Fibroblast of gingiva (primary cell): ENCODE results near the gene MYOD1.

Source experiments
- DNase-seq: peaks from one replicate; pipeline ENCODE4 v3.0.0-alpha.2; 2011; ENCODE audit warnings: low read depth

Gene MYOD1

DNA sequence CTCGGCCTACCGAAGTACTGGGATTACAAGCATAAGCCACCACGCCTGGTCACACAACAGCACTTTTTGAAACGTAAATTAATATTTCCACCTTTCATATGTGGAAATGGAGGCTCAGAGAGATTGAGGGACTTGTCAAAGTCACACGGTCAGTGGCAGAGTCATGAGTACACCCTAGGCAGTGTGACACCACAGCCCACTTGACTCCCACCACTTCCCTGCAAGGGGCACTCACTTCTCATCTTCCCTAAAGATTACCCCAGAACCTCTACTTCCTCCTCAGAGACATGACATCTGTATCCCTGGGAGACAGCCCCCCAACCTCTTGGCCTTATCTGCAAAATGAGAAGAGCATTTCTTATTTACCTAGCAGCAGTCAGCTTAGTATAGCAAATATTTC lies 16.5 kb upstream of the MYOD1 start:
- no peak for DNase-seq

- no peak for DNase-seq
These were observed 15.4 kb upstream of the MYOD1 start for GRCh38 chr11:17703951-17704350.

GRCh38 chr11:17707830-17708229 lies 11.5 kb upstream of the MYOD1 start:
- no peak for DNase-seq

- no peak for DNase-seq
These were observed 7.5 kb upstream of the MYOD1 start for GRCh38 chr11:17711836-17712235.

DNA sequence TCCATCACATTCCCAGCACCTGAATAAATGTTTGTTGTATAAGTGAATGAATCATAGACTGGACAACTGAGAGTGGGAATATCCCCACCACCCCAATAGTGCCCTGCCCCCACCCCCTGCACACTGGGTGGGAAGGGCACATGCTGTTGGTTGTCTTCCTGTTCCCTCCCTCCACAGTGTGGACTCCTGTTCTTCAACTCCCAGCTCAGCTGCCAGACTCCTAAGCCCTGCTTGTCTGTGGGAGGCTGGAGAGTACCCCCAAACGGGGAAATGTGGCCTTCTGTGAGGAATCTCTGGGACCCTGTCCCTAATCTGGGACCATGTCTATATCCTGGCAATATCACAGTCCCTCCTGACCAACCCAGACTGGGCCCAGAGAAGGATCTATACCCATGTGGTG lies 5.5 kb upstream of the MYOD1 start:
- DNase-seq = no peak

DNA sequence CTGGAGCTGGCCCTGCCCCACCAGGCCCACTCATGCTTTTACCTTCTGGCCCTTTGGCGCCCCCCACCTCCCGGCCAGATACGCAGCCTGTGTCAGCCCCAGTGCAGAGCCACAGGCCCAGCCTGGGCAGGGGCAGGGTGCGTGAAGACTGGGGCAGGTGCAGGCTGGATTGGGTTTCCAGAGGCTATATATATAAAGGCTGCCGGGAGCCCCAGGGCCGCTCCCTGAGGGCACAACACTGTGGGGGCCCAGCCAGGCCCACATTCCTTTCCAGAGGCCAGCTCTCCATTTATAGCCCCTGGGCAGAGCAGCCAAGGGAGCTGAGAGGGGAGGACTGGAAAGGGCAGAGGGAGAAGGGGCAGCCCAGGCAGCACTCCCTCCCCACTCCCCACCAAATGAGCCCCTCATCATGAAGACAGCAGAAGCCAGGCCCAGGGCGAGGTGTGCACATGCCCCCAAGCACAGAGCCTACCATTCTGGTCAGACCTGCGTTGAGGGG lies 5.0 kb upstream of the MYOD1 start:
- no peak for DNase-seq

- no peak for DNase-seq
These were observed 4.5 kb upstream of the MYOD1 start for GRCh38 chr11:17714870-17715269.

DNA sequence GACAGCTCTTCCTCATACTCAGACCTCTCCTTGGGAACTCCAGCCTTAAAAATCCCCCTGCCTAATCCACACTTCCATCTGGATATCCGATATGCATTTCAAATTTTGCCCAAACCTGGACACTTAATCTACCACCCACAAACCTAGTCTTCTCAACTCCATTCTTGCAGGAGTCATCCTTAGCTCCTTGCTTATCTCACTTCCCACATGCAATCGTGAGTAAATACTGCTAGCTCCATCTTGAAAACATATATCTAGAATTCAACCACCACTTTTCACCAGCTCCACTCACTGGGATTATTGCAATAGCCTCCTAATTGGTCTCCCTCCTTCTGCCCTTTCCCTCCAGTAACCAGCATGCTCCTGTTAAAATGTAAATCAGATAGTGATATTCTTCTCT lies 2.6 kb upstream of the MYOD1 start:
- no peak for DNase-seq

DNA sequence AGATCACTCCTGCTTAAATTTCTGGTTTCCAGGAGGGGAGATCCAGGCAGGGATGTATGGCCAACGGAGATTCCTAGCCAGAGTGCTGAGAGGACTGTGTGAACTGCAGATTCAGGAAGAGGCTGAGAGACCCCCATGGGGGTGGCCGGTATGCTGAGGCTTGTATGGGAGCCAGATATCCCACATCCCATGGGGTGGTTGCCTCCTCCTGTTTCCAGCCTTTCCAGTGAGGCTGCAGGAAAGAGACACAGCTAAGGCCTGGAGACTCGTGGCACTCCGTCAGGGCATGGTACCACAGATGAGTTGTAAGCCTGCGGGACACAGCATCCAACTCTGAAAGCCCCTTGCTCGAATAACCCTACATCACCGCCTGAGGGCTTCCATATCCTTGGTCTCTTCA lies 1.4 kb upstream of the MYOD1 start:
- DNase-seq = no peak

DNA sequence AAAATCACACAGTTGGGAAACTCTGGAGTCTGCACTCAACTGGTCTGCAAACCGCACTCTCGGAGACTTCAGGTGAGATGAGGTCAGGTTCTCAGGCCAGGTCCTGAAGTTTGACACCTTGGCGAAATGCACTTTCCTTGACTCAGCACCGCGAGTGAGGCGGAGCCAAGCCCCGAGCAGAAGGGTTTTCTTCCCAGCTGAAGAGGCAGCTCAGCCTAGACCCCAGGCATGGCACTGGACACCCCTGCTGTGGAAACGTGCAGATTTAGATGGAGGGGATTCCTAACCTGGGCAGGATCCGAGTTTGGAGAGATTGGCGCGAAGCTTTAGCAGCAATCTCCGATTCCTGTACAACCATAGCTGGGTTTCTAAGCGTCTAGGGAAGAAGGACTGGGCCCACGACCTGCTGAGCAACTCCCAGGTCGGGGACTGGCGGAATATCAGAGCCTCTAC lies 835 bp upstream of the MYOD1 start:
- no peak for DNase-seq

DNA sequence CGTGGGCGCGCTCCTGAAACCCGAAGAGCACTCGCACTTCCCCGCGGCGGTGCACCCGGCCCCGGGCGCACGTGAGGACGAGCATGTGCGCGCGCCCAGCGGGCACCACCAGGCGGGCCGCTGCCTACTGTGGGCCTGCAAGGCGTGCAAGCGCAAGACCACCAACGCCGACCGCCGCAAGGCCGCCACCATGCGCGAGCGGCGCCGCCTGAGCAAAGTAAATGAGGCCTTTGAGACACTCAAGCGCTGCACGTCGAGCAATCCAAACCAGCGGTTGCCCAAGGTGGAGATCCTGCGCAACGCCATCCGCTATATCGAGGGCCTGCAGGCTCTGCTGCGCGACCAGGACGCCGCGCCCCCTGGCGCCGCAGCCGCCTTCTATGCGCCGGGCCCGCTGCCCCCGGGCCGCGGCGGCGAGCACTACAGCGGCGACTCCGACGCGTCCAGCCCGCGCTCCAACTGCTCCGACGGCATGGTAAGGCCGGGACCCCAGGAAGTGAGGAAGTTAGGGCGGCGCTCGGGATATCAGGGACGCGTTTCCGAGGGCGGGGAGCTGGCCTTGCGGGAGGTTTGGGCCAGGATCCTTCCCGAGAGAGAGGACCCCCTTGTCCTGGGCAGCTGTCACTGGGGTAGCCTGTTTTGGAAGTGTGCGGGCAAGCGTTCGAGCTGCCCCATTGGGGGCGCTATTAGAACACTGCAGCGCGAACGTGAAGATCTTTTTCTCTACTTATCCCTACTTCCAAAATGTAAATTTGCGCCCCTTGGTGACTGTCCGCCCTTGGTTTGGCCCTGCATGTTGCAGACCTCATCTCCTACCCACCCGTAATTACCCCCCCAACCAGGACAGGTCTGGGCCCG lies 796 bp downstream of the MYOD1 start:
- DNase-seq = no peak

- no peak for DNase-seq
These were observed 1.4 kb downstream of the MYOD1 start for GRCh38 chr11:17720796-17721171.

DNA sequence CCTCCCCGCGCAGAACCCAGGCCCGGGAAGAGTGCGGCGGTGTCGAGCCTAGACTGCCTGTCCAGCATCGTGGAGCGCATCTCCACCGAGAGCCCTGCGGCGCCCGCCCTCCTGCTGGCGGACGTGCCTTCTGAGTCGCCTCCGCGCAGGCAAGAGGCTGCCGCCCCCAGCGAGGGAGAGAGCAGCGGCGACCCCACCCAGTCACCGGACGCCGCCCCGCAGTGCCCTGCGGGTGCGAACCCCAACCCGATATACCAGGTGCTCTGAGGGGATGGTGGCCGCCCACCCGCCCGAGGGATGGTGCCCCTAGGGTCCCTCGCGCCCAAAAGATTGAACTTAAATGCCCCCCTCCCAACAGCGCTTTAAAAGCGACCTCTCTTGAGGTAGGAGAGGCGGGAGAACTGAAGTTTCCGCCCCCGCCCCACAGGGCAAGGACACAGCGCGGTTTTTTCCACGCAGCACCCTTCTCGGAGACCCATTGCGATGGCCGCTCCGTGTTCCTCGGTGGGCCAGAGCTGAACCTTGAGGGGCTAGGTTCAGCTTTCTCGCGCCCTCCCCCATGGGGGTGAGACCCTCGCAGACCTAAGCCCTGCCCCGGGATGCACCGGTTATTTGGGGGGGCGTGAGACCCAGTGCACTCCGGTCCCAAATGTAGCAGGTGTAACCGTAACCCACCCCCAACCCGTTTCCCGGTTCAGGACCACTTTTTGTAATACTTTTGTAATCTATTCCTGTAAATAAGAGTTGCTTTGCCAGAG lies 2.0 kb downstream of the MYOD1 start:
- no peak for DNase-seq

DNA sequence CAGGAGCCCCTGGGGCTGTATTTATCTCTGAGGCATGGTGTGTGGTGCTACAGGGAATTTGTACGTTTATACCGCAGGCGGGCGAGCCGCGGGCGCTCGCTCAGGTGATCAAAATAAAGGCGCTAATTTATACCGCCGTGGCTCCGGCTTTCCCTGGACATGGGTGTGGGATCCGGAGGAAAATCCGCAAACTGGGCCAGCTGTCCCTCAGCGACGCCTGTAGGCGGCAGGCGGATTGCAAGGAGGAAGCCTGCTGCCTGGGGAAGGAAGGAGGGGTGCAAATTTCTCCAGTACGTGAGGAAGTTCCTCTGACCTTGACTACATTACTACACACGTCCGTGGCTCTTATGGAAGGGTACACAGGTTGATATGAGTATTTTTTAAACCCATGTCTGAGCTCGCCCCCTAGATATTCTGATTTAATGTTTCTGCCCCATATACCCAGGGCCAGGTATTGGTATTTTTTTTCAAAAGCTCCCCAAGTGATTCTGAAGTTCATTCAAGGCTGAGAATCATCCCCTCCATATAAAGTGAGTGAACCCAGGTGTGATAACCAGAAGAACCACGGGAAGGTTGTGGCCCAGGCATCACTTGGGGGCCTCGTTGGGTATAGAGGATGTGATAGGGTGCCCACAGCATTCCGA lies 2.8 kb downstream of the MYOD1 start:
- DNase-seq = no peak

GRCh38 chr11:17724020-17724908 lies 4.9 kb downstream of the MYOD1 start:
- DNase-seq = no peak

DNA sequence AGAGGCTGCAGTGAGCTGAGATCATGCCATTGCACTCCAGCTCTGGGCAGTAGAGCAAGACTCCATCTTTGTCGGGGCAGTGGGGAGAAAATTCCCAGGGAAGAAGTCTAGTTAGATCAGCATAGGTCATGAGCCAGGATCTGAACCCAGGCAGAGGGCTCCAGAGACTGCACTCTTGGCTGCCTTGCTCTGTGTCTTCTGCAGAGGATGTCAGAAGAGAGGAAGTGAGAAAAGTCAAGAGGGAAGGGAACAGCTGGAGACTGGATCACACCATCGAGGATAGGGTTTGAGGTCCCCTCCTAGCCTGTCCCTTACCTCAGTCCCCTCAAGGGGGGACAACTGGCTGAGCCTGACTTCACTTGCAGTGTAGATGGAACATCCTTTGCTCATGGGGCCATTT lies 5.8 kb downstream of the MYOD1 start:
- DNase-seq = no peak

DNA sequence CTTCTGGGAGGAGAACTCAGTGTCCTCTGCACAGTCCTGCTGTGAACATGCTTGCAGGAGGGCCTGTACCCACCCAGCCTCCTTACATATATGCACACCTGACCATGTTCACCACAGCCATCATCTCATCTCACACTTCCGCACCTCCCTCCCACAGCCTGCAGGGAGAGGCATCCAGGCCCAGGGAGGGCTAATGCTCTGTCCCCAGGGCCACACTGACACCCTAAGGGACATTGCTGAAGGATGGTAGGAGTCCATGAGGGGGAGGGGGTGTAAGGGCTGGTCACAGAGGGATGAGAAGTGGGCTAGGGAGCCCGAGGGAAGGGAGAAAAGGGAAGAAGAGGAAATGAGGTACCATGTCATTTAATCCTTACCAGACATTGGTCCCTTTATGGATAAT lies 10.8 kb downstream of the MYOD1 start:
- DNase-seq = no peak

DNA sequence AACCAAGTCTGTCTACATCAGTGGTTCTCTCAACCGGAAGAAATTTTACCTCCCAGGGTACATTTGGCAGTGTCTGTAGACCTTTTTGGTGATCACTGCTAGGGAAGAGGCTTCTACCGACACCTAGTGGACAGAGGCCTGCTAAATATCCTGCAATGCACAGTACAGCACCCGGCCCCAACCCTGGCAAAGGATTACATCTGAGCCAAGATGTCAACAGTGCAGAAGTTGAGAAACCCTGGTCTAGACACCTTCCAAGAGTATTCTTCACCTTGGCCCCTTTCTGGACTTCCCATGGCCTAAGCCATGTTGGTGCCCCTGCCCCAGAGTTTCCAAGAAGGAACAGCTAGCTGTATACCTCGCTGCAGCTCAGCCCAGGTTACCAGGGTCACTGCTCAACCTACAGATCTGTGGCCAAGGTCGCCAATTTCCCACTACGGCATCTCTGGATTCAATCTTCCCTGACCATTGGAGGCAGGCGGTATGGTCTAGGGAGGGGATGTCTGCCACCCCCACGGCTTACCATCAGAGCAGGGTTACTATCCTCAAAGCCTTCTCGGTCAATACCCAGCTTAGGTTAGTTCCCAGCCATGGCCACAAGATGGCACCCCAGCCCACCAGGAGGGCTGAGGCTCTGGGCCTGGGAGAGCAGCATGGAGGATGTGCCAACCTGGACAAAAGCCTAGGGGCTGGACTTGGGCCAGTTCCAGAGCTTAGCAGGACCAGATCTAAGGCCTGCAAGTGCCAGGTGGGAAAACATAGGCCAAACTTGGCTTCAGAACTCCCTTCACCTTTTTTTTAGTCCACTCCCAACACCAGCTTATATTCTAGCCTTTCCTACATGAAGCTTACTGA lies 11.5 kb downstream of the MYOD1 start:
- peak; percentile 66 for DNase-seq

GRCh38 chr11:17733261-17733660 lies 13.9 kb downstream of the MYOD1 start:
- no peak for DNase-seq

DNA sequence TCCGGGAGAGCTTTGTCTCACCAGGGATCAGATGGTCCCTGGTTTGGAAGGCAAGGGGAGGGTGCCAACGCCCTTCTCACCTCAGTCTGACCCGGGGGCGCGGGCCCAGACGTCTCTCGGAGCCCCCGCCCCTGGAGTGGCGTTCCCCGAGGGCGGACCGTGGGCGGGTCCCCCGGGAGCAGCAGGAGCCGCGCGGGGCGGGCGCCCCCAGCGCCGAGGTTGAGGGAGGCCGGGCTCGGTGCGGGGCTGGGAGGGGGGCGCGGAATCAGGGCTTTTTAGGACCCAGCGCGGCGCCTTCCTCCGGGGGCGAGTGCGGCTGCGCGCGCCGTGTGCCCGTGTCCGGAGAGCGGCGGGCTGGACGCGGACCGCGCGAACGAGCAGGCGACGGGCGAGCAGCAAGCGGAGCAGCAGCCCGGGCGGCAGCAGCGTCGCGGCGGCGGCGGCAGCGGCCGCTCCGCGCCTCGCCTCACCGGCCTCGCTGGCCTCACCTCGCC lies 15.1 kb downstream of the MYOD1 start, which contains the start of gene KCNC1:
Gene KCNC1, plus strand, starts transcription at position 364 of the 494 bp plus-strand sequence. CDS start 1,222 bp downstream, outside the sequence.
- peak; percentile 20 for DNase-seq
